ENCODE data around the gene PJA1. TPM values are rescaled to one million over a fixed set of nuclear protein-coding genes. Genes with fewer than 3 reads are reported as not detected.

PJA1 gene
- total RNA-seq, 1 donor from 2014 or later: 59.5 TPM

DNA sequence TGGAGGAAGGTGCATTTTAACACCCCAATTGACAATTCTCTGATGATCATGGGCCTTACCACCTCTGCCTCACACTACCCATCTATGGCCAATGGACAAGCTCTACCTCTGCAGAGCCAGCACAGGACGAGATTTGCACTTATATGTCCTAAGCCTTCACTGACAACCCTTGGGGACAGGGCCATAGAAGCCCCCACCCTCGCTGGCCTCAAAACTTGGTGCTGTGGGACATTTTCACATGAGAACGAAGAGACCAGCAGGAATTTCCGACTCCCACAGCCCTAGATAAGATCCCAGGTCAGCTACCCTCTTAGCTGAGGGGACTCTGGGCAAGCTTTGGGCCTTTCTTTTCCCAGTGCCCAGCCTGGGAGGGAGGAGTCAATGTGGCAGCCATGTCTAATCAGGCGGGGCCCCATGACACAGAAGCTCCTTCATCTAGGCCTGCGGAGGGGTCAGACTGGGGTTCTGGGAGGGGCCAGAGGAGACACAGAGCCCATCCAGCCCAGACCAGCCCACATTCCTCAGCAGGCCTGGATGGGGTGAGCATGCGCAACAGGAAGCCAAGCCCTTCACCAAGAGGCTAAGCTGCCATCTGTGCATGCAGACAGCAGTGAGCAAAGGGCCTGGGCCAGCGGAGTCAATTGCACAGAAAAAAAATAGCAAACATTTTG is 12.1 kb downstream of the PJA1 start:
- peak overlapping the region; percentile 81 for H3K27ac Mint-ChIP-seq (ENCODE audit: unreplicated experiment)
- TF ChIP-seq CTCF (conservative IDR thresholded peaks at IDR 0.05): no peak

DNA sequence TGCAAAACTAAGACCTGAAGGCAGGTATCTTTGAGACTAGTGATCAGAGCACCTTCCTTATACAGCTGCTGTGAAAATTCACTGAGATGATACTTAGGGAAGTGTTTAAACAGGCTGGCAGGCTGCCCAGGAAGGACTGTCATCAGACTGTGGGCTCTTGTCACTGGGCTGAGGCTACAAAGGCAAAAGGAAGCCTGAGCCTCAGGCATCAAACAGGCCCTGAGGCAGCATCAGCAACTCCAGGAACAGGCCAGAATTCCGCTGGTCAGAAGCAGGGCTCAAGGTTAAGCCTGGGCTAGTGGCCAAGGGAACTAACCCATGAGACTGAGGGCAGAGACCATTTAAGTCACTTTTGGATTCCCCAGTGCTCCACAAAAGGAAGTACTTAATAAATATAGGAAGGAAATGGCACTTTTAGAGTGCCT is 12.8 kb downstream of the PJA1 start:
- H3K27me3 Mint-ChIP-seq (ENCODE audit: low read depth): no peaks in the 10 kb centered on the region
- peaks cover 67% of the 10 kb centered on the region for H3K4me1 Mint-ChIP-seq
- DNase-seq (ENCODE audit: low read depth, low spot score): no peak
- H3K9me3 Mint-ChIP-seq: no peaks in the 10 kb centered on the region
- peak overlapping the region; percentile 81 for H3K27ac Mint-ChIP-seq (ENCODE audit: unreplicated experiment)
- no peak overlapping the region for H3K4me3 Mint-ChIP-seq
- no peak for TF ChIP-seq CTCF (conservative IDR thresholded peaks at IDR 0.05)
- H3K36me3 Mint-ChIP-seq (ENCODE audit: low read depth): no peaks in the 10 kb centered on the region

More for the DNA sequence above, 12.1 kb downstream of the PJA1 start:
- H3K27me3 Mint-ChIP-seq (ENCODE audit: low read depth): no peaks in the 10 kb centered on the region
- peak; percentile 55 for DNase-seq (ENCODE audit: low read depth, low spot score)
- no peaks in the 10 kb centered on the region for H3K9me3 Mint-ChIP-seq
- H3K4me1 Mint-ChIP-seq: peaks cover 71% of the 10 kb centered on the region
- no peaks in the 10 kb centered on the region for H3K36me3 Mint-ChIP-seq (ENCODE audit: low read depth)
- H3K4me3 Mint-ChIP-seq: peak overlapping the region; percentile 72

DNA sequence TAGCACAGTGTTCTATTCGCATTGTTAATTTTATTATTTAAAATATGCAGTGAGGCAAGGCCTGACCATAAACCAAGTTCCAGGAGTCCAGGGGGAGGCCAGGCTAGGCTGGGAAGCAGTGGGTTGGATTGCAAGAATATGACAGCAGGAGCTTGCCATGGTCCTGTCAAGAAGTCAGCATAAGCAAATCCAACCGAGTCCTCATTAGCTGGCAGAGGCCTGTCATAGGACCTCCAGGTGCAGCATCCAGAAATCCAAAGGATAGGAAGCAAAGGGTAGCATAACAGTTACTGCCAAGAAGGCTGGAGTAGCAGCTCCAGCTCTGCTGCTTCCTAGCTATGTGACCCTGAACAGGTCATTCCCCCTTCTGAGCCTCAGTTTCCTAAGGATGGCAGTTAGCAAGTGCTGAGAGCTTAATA is 13.4 kb downstream of the PJA1 start:
- peaks cover 67% of the 10 kb centered on the region for H3K4me1 Mint-ChIP-seq
- H3K9me3 Mint-ChIP-seq: no peaks in the 10 kb centered on the region
- H3K36me3 Mint-ChIP-seq (ENCODE audit: low read depth): no peaks in the 10 kb centered on the region
- no peak for DNase-seq (ENCODE audit: low read depth, low spot score)
- no peak overlapping the region for H3K27ac Mint-ChIP-seq (ENCODE audit: unreplicated experiment)
- H3K4me3 Mint-ChIP-seq: no peak overlapping the region
- no peaks in the 10 kb centered on the region for H3K27me3 Mint-ChIP-seq (ENCODE audit: low read depth)
- no peak for TF ChIP-seq CTCF (conservative IDR thresholded peaks at IDR 0.05)

GRCh38 chrX:69150281-69150960 is 14.8 kb downstream of the PJA1 start:
- Mint-ChIP-seq H3K9me3 (no peaks in the 10 kb centered on the region), H3K36me3 (ENCODE audit: low read depth) (no peaks in the 10 kb centered on the region), H3K27me3 (ENCODE audit: low read depth) (no peaks in the 10 kb centered on the region), H3K4me3 (no peak overlapping the region), H3K27ac (ENCODE audit: unreplicated experiment) (no peak overlapping the region), H3K4me1 (peaks cover 64% of the 10 kb centered on the region)
- no peak for DNase-seq (ENCODE audit: low read depth, low spot score)
- no peak for TF ChIP-seq CTCF (conservative IDR thresholded peaks at IDR 0.05)

DNA sequence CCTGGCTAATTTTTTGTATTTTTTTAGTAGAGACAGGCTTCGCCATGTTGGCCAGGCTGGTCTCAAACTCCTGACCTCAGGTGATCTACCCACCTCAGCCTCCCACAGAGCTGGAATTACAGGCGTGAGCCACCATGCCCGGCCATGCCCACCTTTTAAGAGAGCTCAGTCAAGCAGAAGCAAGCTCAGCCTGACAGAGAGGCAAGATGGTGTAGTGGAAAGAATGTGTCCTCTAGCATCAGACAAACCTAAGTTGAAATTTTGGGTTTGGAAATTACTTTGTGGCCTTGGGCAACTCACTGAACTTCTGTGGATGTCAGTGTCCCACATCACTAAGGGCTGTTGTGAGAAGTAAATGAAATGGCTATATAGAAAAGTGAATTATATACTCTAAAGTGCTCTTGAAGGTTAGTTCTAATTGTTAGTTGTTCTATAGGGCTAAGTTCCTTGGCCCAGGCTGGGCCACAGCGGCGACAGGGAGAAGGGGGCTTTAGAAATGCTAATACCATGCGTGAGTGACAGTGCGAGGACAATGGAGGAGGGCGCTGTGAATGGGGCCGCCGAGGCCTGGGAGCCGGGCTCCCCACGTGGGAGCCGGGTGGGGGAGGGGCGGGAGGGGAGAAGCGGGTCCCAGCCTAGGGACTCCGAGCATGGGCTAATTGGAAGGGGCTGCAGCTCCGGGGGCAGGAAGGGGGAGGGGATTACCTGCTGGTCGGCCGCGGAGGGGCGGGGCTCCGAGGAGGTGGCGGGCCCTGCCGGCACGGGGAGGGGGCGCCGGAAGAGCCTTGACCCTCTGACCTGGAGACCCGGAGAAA is 15.6 kb downstream of the PJA1 start:
- Mint-ChIP-seq H3K4me3 (peak overlapping the region; percentile 73), H3K4me1 (peaks cover 63% of the 10 kb centered on the region), H3K27ac (ENCODE audit: unreplicated experiment) (peak overlapping the region; percentile 43), H3K9me3 (no peaks in the 10 kb centered on the region), H3K36me3 (ENCODE audit: low read depth) (no peaks in the 10 kb centered on the region), H3K27me3 (ENCODE audit: low read depth) (no peaks in the 10 kb centered on the region)
- DNase-seq (ENCODE audit: low read depth, low spot score): peak; percentile 31
- TF ChIP-seq CTCF (conservative IDR thresholded peaks at IDR 0.05): no peak

Measured in neural crest cell (in vitro differentiated cells).